Activated gamma-delta T cell (primary cell): ENCODE measurements around the gene RBM6.
A peak's percentile ranks its signal among the peaks of the same experiment; 100 is the strongest.
"Not testable (repeated sequence)": the region's sequence is repeated elsewhere in the genome, so short reads cannot be mapped to it uniquely, and the experiment has no call there.

Experiments
- DNase-seq: peaks from one replicate; lab custom pipeline; 2025; lab: John Stamatoyannopoulos, UW

RBM6 gene

GRCh38 chr3:49992326-49992725 is 52.4 kb downstream of the RBM6 start:
- no peak for DNase-seq

GRCh38 chr3:49994476-49994875 is 54.5 kb downstream of the RBM6 start:
- no peak for DNase-seq

- no peak for DNase-seq
Observed at GRCh38 chr3:49996016-49996415, 56.1 kb downstream of the RBM6 start.

GRCh38 chr3:49997862-49998261 is 57.9 kb downstream of the RBM6 start:
- DNase-seq: no peak

GRCh38 chr3:49998326-49998725 is 58.4 kb downstream of the RBM6 start:
- no peak for DNase-seq

- no peak for DNase-seq
Observed at GRCh38 chr3:50001511-50001910, 61.6 kb downstream of the RBM6 start.

GRCh38 chr3:50003216-50003615 is 63.3 kb downstream of the RBM6 start:
- DNase-seq: no peak

- no peak for DNase-seq
Observed at GRCh38 chr3:50003824-50004223, 63.9 kb downstream of the RBM6 start.

GRCh38 chr3:50008931-50009330 is 69.0 kb downstream of the RBM6 start:
- DNase-seq: no peak

GRCh38 chr3:50010959-50011358 is 71.0 kb downstream of the RBM6 start:
- DNase-seq: no peak

- no peak for DNase-seq
Observed at GRCh38 chr3:50015918-50016317, 76.0 kb downstream of the RBM6 start.

- DNase-seq: no peak
Observed at GRCh38 chr3:50028346-50028745, 88.4 kb downstream of the RBM6 start.

- DNase-seq: not testable (repeated sequence)
Observed at GRCh38 chr3:50031201-50031600, 91.3 kb downstream of the RBM6 start.

- no peak for DNase-seq
Observed at GRCh38 chr3:50044976-50045375, 105.0 kb downstream of the RBM6 start.

GRCh38 chr3:50047426-50047825 is 107.5 kb downstream of the RBM6 start:
- no peak for DNase-seq

- no peak for DNase-seq
Observed at GRCh38 chr3:50050361-50050760, 110.4 kb downstream of the RBM6 start.

GRCh38 chr3:50057756-50058155 is 117.8 kb downstream of the RBM6 start:
- DNase-seq: no peak

GRCh38 chr3:50068134-50068533 is 128.2 kb downstream of the RBM6 start:
- DNase-seq: no peak

GRCh38 chr3:50078091-50078490 is 138.1 kb downstream of the RBM6 start:
- DNase-seq: no peak

GRCh38 chr3:50078622-50079021 is 138.7 kb downstream of the RBM6 start:
- no peak for DNase-seq

- not testable (repeated sequence) for DNase-seq
Observed at GRCh38 chr3:50084951-50085350, 145.0 kb downstream of the RBM6 start.

GRCh38 chr3:50088725-50089608 is 149.0 kb downstream of the RBM6 start, which contains the start of gene RBM5:
Gene RBM5 (plus strand): TSS chr3:50088919. CDS start chr3:50090435, 1,516 bp downstream.
- DNase-seq: peak; percentile 66

- no peak for DNase-seq
Observed at GRCh38 chr3:50089609-50089945, 149.6 kb downstream of the RBM6 start.

- no peak for DNase-seq
Observed at GRCh38 chr3:50090984-50091383, 151.0 kb downstream of the RBM6 start.
